RWPE2 (cell line): ENCODE data around the gene DTNB.

ENCODE experiments used
- ATAC-seq: fragments of 200-7000 bp; cut with Tn5 transposase; 3 replicates; pipeline ENCODE4 v1.9.1; 2021; ENCODE audit warnings: low read depth
- DNase-seq: peaks from one replicate; pipeline ENCODE4 v3.0.0-alpha.2; 2020; ENCODE audit warnings: low spot score
- H3K27ac ChIP-seq: fragments of 450-650 bp; 2 replicates; pipeline ENCODE4 v1.5.1; 2017; ENCODE audit warnings: mild to moderate bottlenecking; ENCODE audit not compliant: poor library complexity, severe bottlenecking
- H3K27me3 ChIP-seq: fragments of 250-450 bp; sonication (Bioruptor Pico); 2 replicates; pipeline ENCODE4 v1.5.1; 2021; ENCODE audit warnings: mild to moderate bottlenecking, moderate library complexity; ENCODE audit not compliant: insufficient read depth, poor library complexity, severe bottlenecking
- H3K36me3 ChIP-seq: fragments of 250-450 bp; sonication (Bioruptor Pico); 2 replicates; pipeline ENCODE4 v1.5.1; 2020; ENCODE audit warnings: low read depth, mild to moderate bottlenecking, moderate library complexity
- H3K4me1 ChIP-seq: fragments of 250-450 bp; sonication (Bioruptor Pico); 2 replicates; pipeline ENCODE4 v1.5.1; 2021; ENCODE audit warnings: mild to moderate bottlenecking, moderate library complexity; ENCODE audit not compliant: insufficient read depth, poor library complexity, severe bottlenecking
- H3K4me3 ChIP-seq: fragments of 250-450 bp; sonication (Bioruptor Pico); 2 replicates; pipeline ENCODE4 v1.5.1; 2021; ENCODE audit warnings: mild to moderate bottlenecking, moderate library complexity; ENCODE audit not compliant: severe bottlenecking
- H3K9me3 ChIP-seq: fragments of 250-450 bp; sonication (Bioruptor Pico); 2 replicates; pipeline ENCODE4 v1.5.1; 2021; ENCODE audit warnings: mild to moderate bottlenecking, moderate library complexity; ENCODE audit not compliant: severe bottlenecking
- CTCF ChIP-seq: fragments of 450-650 bp; IDR thresholded peaks from one replicate; pipeline ENCODE4 v1.5.1; 2017; ENCODE audit warnings: mild to moderate bottlenecking, moderate library complexity; ENCODE audit not compliant: poor library complexity, severe bottlenecking

DTNB gene

GRCh38 chr2:25529034-25529433 lies 144.3 kb downstream of the DTNB start:
- no peak for TF ChIP-seq CTCF
- Histone ChIP-seq H3K36me3 (peaks cover 12% of the 10 kb centered on the region), H3K4me1 (peaks cover 15% of the 10 kb centered on the region), H3K27me3 (no peaks in the 10 kb centered on the region), H3K9me3 (no peaks in the 10 kb centered on the region), H3K4me3 (no peak overlapping the region), H3K27ac (no peak overlapping the region)
- DNase-seq (no peak), ATAC-seq (no peak)

- Histone ChIP-seq H3K36me3 (peaks cover 12% of the 10 kb centered on the region), H3K4me3 (no peak overlapping the region), H3K4me1 (peaks cover 15% of the 10 kb centered on the region), H3K27ac (peak overlapping the region; percentile 20), H3K9me3 (no peaks in the 10 kb centered on the region), H3K27me3 (no peaks in the 10 kb centered on the region)
- ATAC-seq (peak; percentile 98), DNase-seq (no peak)
- no peak for TF ChIP-seq CTCF
Measured at GRCh38 chr2:25528173-25528572, 145.2 kb downstream of the DTNB start.

- H3K4me1 ChIP-seq, result peaks cover 15% of the 10 kb centered on the region
- H3K36me3 ChIP-seq, result no peaks in the 10 kb centered on the region
- H3K4me3 ChIP-seq, result no peak overlapping the region
- H3K27ac ChIP-seq, result no peak overlapping the region
- ATAC-seq, result no peak
- TF ChIP-seq CTCF, result no peak
- no peak for DNase-seq
- H3K27me3 ChIP-seq, result no peaks in the 10 kb centered on the region
- H3K9me3 ChIP-seq, result no peaks in the 10 kb centered on the region
Measured at GRCh38 chr2:25524507-25524906, 148.9 kb downstream of the DTNB start.

- DNase-seq, result no peak
- TF ChIP-seq CTCF, result no peak
- ATAC-seq, result no peak
- Histone ChIP-seq H3K27ac (no peak overlapping the region), H3K4me3 (no peak overlapping the region), H3K27me3 (no peaks in the 10 kb centered on the region), H3K4me1 (peaks cover 9% of the 10 kb centered on the region), H3K36me3 (no peaks in the 10 kb centered on the region), H3K9me3 (no peaks in the 10 kb centered on the region)
Measured at GRCh38 chr2:25523060-25523459, 150.3 kb downstream of the DTNB start.

GRCh38 chr2:25521665-25522387 lies 151.6 kb downstream of the DTNB start:
- H3K27ac ChIP-seq, result no peak overlapping the region

More at GRCh38 chr2:25521665-25522387, 151.6 kb downstream of the DTNB start:
- no peak for DNase-seq
- H3K4me1 ChIP-seq, result peaks cover 4% of the 10 kb centered on the region
- TF ChIP-seq CTCF, result peak; percentile 91
- no peak overlapping the region for H3K4me3 ChIP-seq
- no peaks in the 10 kb centered on the region for H3K9me3 ChIP-seq
- peak; percentile 77 for ATAC-seq
- H3K27me3 ChIP-seq, result no peaks in the 10 kb centered on the region
- no peaks in the 10 kb centered on the region for H3K36me3 ChIP-seq
